ENCODE measurements around the gene SCTR.

The SCTR gene

DNA sequence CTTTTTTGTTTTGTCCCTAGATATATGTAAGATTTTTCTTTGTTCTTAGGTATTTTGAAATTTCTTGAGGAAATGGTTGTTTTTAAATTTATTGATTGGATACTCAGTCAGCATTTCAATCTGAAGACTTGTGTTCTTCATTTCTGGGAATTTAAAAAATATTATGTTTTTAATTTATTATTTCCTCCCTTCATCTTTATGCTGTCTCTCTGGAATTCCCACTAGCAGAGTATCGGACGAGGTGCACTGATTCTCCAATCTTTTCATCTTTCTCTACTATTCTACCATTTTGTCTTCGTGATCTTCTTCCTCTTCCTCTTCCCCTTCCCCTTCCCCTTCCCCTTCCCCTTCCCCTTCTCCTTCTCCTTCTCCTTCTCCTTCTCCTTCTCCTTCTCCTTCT lies 12.3 kb downstream of the SCTR start:
- H3K27ac Mint-ChIP-seq = no peak overlapping the region
- no peaks in the 10 kb centered on the region for H3K9me3 Mint-ChIP-seq
- no peaks in the 10 kb centered on the region for H3K36me3 Mint-ChIP-seq
- peaks cover 21% of the 10 kb centered on the region for H3K27me3 Mint-ChIP-seq
- H3K4me3 Mint-ChIP-seq = no peak overlapping the region
- H3K4me1 Mint-ChIP-seq = no peaks in the 10 kb centered on the region

DNA sequence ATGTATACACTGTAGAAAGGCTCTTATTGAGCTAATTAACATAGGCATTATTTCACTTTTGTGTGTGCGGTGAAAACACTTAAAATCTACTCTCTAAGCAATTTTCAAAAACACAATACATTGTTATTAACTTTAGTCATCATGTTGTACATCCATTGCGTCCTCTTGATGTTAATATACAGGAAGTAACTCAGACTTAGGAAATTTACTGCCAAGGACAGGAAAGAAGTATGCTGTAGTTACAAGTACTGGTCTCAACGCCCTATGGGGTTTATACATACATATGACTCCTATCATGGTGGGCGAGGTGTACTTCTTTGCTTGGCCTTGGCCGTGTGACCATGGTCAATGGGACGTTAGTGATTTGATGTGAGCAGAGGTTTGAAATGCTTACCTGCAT lies 15.5 kb downstream of the SCTR start:
- H3K4me1 Mint-ChIP-seq = no peaks in the 10 kb centered on the region
- H3K4me3 Mint-ChIP-seq = no peak overlapping the region
- H3K36me3 Mint-ChIP-seq = no peaks in the 10 kb centered on the region
- H3K27ac Mint-ChIP-seq = no peak overlapping the region
- peaks cover 7% of the 10 kb centered on the region for H3K27me3 Mint-ChIP-seq
- H3K9me3 Mint-ChIP-seq = no peaks in the 10 kb centered on the region

DNA sequence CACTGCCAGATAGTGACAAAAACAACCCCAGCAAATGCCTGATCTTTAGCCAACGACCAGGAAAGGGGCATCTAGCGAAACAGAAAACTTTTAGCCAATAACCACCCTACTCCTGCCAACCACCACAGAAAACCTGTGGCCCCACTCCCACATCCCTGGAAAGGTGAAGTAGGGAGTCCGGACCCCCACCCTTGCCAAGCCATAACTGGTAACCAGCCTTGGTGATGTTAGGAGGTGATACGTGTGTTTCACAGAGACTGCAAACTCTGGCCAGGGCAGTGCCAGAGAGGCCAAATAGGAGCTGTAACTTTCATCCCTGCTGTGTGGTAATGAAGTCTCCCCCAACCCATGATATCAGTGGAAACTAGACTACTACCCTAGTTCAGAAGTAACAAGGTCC lies 27.6 kb downstream of the SCTR start:
- H3K4me1 Mint-ChIP-seq = no peaks in the 10 kb centered on the region
- peaks cover 18% of the 10 kb centered on the region for H3K27me3 Mint-ChIP-seq
- H3K4me3 Mint-ChIP-seq = no peak overlapping the region
- no peak overlapping the region for H3K27ac Mint-ChIP-seq
- peaks cover 11% of the 10 kb centered on the region for H3K36me3 Mint-ChIP-seq
- H3K9me3 Mint-ChIP-seq = peaks cover 35% of the 10 kb centered on the region

DNA sequence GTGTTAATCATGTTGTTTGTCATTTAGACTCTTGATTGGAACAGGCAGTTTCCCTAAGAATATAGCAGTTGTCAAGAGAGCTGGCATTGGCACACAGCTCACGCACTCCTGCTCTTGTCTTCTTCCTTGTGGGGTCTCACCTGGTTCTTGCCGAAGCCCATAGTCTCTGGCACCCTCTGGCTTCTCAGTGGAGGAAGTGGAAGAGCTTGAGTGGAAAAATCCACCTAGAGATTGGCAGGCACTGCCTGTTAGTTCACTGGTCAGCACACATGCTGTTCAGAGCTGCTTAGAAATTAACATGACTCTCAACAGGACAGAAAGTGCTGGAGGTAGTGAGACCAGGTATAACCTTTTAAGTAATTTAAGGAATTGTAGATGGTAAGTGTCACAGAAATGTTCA lies 28.3 kb downstream of the SCTR start:
- peaks cover 13% of the 10 kb centered on the region for H3K27me3 Mint-ChIP-seq
- H3K4me1 Mint-ChIP-seq = no peaks in the 10 kb centered on the region
- no peak overlapping the region for H3K27ac Mint-ChIP-seq
- H3K4me3 Mint-ChIP-seq = no peak overlapping the region
- H3K36me3 Mint-ChIP-seq = peaks cover 11% of the 10 kb centered on the region
- H3K9me3 Mint-ChIP-seq = peaks cover 31% of the 10 kb centered on the region

DNA sequence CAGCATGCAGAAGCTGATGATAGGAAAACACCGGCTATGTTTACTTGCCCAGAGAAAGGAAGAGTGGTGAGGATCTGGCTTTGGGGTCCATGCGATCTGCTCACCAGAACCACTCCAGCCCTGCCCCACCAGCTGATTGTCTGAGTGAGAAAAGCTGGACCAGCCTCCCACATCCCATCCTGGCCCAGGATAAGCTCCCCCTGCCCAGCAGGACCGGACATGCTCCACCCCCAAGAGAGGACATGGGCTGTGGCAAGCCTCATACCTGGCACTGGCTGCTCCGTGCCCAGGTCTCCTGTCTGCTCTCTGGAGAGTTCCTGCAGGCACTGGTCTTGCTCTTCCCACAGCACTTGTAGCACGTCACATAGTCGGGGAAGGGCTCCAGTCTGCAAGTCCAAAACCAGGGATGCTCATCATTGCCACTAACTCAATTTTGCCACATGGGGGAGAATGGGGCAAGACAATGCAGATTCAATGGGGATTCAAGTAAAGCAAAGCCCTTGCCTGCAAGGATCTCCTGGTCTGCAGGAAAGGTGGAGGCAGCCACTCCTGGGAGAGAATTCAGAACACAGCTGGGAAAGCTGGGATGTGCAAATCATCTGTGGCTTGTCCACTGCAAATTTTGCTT lies 30.0 kb downstream of the SCTR start:
- no peak overlapping the region for H3K27ac Mint-ChIP-seq
- H3K4me1 Mint-ChIP-seq = no peaks in the 10 kb centered on the region
- H3K27me3 Mint-ChIP-seq = peaks cover 9% of the 10 kb centered on the region
- H3K4me3 Mint-ChIP-seq = no peak overlapping the region
- peaks cover 4% of the 10 kb centered on the region for H3K36me3 Mint-ChIP-seq
- H3K9me3 Mint-ChIP-seq = peaks cover 17% of the 10 kb centered on the region

DNA sequence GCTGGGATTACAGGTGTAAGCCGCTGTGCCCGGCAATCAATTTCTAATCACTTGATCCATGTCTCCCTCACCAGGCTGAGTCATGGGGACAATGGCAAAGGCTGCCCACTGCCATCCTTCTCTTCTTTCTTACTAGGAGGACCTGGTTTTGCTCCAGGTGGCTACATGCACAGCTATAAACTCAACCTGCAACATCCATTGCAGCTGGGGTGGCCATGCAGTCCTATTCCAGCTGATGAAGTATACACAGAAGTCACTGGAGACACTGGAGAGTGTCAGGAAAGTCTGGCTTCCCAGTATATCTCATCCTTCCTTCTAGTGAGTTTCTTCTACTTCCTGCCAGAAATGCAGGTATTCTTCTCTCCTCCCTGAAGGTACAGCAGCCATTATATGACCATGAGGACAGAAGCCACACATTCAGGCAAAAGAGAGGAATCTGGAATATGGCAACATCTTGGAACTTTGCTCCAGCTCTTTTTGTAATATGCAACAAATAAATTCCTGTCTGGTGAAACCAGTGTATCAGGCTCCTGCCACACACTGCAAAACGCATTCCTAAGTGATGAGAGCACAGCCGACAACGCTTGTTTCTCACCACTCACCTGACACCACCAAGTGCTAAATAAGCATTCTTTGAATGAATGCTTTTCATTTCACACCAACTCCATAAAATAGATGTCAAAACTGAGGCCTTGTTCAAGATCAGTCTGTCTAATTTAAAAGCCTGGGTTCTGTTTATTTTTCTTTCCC lies 32.3 kb downstream of the SCTR start:
- peaks cover 3% of the 10 kb centered on the region for H3K27me3 Mint-ChIP-seq
- no peaks in the 10 kb centered on the region for H3K9me3 Mint-ChIP-seq
- no peaks in the 10 kb centered on the region for H3K36me3 Mint-ChIP-seq
- no peak overlapping the region for H3K27ac Mint-ChIP-seq
- H3K4me1 Mint-ChIP-seq = no peaks in the 10 kb centered on the region
- no peak overlapping the region for H3K4me3 Mint-ChIP-seq

DNA sequence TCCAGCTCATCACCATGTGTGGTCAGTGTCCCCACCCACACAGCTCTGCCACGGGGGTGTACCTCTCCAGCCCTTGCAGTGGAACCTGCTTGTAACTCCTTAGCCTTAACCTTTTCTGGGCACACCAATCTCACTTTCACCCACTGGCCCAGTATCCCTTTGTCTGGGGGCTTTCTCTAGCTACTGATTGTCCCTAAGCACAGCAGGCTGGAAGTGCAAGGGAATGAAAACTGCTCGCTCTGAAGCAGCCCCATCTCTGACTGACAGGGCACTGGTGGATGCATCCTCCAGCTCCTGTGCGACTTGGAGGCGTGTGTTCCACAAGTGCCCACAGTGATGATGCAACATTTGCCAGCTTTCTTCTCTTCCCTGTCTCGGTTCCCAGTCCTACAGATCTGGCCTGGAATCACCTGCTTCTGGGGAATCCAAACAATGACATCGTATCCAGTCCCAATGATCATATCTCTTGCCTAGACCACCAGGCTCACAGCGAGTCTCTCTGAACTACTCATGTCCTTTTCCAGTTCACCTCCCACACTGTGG lies 33.6 kb downstream of the SCTR start:
- H3K9me3 Mint-ChIP-seq = no peaks in the 10 kb centered on the region
- no peaks in the 10 kb centered on the region for H3K4me1 Mint-ChIP-seq
- H3K27me3 Mint-ChIP-seq = peaks cover 3% of the 10 kb centered on the region
- no peaks in the 10 kb centered on the region for H3K36me3 Mint-ChIP-seq
- no peak overlapping the region for H3K27ac Mint-ChIP-seq
- no peak overlapping the region for H3K4me3 Mint-ChIP-seq

DNA sequence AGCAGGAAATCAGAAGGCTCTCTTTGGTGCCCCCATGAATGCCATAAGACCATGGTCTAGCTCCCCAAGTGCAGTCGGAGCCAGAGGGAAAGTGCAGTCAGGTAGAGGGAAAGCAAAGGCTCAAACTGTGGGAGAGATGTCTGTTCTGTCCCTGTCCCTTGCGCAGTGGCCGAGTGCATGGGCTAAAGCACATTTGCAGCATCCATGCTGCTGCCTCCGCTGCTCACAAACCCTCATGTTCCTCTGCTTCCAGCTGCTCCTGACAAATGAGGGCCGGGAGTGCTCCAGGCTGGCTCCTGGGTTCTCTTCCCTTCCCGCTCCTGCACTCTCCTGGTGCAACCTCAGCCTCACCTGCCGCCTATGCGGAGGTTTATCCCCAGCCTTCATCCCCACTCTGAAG lies 34.2 kb downstream of the SCTR start:
- Mint-ChIP-seq H3K4me1 (no peaks in the 10 kb centered on the region), H3K27ac (no peak overlapping the region), H3K36me3 (no peaks in the 10 kb centered on the region), H3K4me3 (no peak overlapping the region), H3K27me3 (peaks cover 3% of the 10 kb centered on the region), H3K9me3 (no peaks in the 10 kb centered on the region)

DNA sequence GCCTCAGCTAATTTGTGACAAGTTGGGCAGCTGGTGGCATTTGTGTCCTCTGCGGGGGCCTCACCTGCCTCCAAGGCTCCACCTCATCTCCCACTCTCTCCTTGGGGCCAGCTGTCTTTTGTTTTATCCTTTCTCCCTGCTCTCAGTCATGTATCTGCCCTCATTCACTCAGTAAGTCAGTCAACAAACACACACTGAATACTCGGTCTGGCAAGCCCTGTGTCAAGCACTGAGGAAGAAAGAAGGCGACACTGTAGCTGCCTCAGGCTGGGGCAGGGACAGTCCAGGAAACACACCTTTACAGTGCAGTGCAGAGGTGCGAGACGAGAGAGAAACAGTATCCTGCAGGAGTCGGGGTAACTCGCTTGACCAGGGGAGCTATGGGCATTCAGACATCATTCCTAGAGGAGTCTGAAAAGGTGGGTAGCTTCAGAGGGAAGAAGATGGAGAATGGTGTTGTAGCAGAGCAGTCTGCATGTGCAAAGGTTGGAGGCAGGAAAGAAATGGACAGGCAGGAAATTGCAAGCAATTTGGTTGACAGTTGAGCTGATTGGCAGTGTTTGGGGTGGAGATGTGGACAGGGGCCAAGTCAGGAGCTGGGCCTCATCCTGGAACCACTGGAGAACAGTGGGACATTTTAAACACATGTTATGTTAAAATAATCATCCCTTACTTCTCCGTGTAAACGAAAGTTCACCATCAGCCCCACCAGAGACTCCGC lies 34.9 kb downstream of the SCTR start:
- Mint-ChIP-seq H3K4me3 (no peak overlapping the region), H3K27ac (no peak overlapping the region), H3K27me3 (peaks cover 3% of the 10 kb centered on the region), H3K4me1 (no peaks in the 10 kb centered on the region), H3K36me3 (no peaks in the 10 kb centered on the region), H3K9me3 (no peaks in the 10 kb centered on the region)

DNA sequence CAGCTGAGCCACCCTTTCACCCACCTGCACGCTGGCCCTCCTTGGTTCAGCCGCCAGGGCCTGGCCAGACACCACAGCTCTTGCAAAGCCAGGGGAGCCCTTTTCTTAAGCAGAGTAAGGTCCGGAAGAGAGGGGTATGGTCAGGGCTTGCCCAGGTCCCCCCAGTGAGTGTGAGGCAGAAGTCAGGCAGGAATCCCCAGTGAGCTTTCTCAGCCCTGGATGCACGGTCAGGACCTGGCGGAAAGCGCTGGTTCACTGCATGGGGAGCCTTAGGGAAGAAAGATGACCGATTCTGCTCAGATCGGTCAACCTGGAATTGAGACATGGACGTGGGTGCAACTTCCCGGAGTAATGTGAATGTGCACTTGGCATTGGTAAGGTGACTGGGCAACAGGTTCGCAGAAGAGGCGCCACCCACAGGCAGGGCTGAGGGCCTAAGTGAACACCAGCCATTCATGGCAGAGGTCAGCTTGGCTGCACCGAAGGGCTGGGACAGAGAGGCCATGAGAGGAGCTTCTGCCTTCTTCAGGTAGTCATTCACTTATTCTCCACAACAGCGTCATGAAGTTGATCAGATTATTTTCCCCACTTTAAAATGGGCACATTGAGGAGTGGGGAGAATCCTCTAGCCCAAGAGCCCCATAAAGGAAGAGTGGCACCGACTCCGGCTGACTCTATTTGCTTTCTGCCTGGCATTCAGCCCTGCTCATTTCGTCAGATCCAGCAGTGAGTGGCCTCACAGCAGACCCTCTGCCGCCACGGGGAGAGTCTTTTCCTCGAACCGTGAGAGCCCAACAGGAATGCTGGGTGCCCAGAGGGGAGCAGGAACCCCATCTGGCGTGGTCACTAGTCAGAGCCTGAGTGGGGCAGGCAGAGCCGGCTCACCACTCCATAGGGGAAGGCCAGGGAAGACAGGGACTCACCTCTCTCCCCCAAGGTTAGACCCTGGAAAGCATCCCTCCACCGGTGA lies 35.8 kb downstream of the SCTR start:
- Mint-ChIP-seq H3K36me3 (no peaks in the 10 kb centered on the region), H3K4me1 (no peaks in the 10 kb centered on the region), H3K4me3 (no peak overlapping the region), H3K27ac (no peak overlapping the region), H3K9me3 (no peaks in the 10 kb centered on the region), H3K27me3 (peaks cover 2% of the 10 kb centered on the region)

DNA sequence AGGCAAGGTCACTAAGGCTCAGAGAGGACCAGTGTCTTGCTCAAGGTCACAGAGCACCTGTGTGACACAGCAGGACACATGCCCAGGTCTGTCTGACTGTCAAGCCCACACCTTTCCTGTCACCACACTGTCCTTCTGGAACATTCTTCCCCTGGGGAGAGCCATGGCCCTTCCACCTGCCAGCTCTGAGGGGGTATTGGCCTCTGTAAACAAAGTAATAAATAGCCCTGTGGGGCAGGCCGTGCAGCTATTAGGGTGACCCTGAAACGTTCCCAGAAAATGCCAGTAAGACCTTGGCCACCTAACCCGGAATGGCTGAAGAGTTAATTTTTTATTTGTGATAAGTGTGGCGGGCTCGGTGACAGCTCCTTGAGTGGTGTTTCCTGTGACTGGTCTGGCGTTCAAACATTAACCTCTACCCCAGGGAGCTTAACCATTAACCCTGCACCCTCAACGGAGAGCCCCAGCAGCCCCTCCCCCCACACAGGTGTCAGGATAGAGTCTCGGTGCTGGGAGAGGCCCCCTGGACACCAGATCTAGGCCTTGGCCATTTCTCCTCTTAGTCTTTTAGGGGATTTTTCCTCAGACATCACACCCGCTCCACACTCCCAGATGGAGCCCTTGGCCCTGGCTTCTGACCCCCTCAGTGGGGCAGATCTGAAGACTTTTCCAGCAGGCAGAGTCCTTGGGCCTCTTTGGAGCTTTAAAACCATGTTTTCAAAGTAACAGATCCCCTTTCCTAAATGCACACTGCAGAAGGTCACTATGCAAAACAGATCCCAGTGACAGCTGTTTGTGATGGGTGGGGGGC lies 36.6 kb downstream of the SCTR start:
- peaks cover 2% of the 10 kb centered on the region for H3K27me3 Mint-ChIP-seq
- H3K4me1 Mint-ChIP-seq = no peaks in the 10 kb centered on the region
- no peak overlapping the region for H3K4me3 Mint-ChIP-seq
- no peaks in the 10 kb centered on the region for H3K9me3 Mint-ChIP-seq
- no peaks in the 10 kb centered on the region for H3K36me3 Mint-ChIP-seq
- no peak overlapping the region for H3K27ac Mint-ChIP-seq

DNA sequence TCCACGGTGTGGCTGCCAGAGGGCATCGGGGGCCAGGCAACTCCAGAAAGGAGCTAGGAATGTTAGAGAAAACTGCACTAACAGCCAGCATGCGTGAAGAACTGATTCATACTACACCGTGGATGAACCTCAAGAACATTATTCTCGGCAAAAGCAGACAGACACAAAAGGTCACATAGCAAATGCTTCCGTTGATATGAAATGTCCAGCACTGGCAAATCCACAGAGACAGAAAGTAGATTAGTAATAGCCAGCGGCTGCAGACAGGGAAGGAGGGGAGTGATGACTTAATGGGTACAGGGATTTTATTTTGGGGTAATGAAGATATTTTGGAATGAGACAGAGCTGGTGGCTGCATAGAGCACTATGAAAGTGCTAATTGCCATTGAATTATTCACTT lies 37.4 kb downstream of the SCTR start:
- Mint-ChIP-seq H3K27me3 (peaks cover 2% of the 10 kb centered on the region), H3K27ac (no peak overlapping the region), H3K4me1 (no peaks in the 10 kb centered on the region), H3K36me3 (no peaks in the 10 kb centered on the region), H3K4me3 (no peak overlapping the region), H3K9me3 (no peaks in the 10 kb centered on the region)

DNA sequence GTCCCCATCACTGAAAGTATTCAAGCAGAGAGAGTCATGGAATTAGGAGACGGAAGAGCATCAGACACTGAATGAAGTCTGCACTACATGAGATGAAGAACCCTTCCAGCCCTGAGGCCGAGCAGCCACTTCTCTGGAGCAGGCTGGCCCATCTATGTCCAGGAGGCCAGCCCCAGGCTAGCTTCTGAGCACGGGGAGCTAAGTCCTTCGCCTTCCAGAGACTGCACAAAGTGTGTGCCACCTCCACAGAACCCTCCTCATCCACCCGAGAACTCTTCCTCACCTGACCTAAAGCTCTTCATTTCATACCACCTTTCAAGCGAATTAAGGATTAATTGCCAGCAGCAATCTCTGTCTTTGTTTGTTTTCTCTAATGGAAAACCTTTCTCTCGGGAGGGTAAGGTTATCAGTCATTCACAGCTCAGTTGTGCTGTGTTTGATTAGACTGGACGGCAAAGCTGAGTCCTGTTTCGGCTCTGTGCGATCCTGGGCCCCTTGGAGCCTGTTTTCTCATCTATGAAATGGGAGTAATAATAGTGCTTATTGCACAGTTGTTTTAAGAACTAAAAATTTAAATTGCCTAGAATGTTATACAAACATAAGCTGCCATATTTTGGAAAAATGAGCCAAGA lies 38.0 kb downstream of the SCTR start:
- no peak overlapping the region for H3K4me3 Mint-ChIP-seq
- peaks cover 2% of the 10 kb centered on the region for H3K27me3 Mint-ChIP-seq
- H3K36me3 Mint-ChIP-seq = no peaks in the 10 kb centered on the region
- H3K4me1 Mint-ChIP-seq = no peaks in the 10 kb centered on the region
- H3K9me3 Mint-ChIP-seq = no peaks in the 10 kb centered on the region
- no peak overlapping the region for H3K27ac Mint-ChIP-seq
